HFF-Myc (cell line): ENCODE results near the gene KLKB1.
"Not testable (repeated sequence)": the region's sequence is repeated elsewhere in the genome, so short reads cannot be mapped to it uniquely, and the experiment has no call there.

Experiments used
- DNase-seq: peaks from one replicate; pipeline ENCODE4 v3.0.0-alpha.2; 2011; ENCODE audit warnings: low read depth; ENCODE audit errors: extremely low read depth
- H3K4me3 ChIP-seq: replicated peaks from 2 replicates; pipeline ENCODE4 v1.5.1; 2011; ENCODE audit warnings: low read depth, mild to moderate bottlenecking, control low read depth, low read length
- CTCF ChIP-seq: IDR thresholded peaks from 2 replicates; pipeline ENCODE4 v1.5.1; 2012; ENCODE audit warnings: mild to moderate bottlenecking, low read depth, low read length, control low read depth; ENCODE audit errors: missing control alignments

KLKB1 gene

GRCh38 chr4:186264660-186265059 lies 37.4 kb downstream of the KLKB1 start:
- no peak overlapping the region for H3K4me3 ChIP-seq
- no peak for DNase-seq
- no peak for TF ChIP-seq CTCF

GRCh38 chr4:186265250-186265649 lies 37.9 kb downstream of the KLKB1 start:
- not testable (repeated sequence) for H3K4me3 ChIP-seq, DNase-seq

GRCh38 chr4:186265683-186266652 lies 38.7 kb downstream of the KLKB1 start, which contains the start of gene F11:
F11 (plus strand) TSS chr4:186266189; CDS start chr4:186267137, 948 bp downstream.
- no peak for TF ChIP-seq CTCF
- DNase-seq, result no peak
- no peak within 1 kb of the TSS for H3K4me3 ChIP-seq

GRCh38 chr4:186266729-186267456 lies 39.6 kb downstream of the KLKB1 start:
- no peak for DNase-seq
- no peak overlapping the region for H3K4me3 ChIP-seq
- TF ChIP-seq CTCF, result no peak

- DNase-seq, result no peak
- no peak for TF ChIP-seq CTCF
- H3K4me3 ChIP-seq, result no peak overlapping the region
Measured at GRCh38 chr4:186271081-186271678, 43.9 kb downstream of the KLKB1 start.

- H3K4me3 ChIP-seq, result no peak overlapping the region
- no peak for TF ChIP-seq CTCF
- no peak for DNase-seq
Measured at GRCh38 chr4:186272699-186273391, 45.5 kb downstream of the KLKB1 start.

GRCh38 chr4:186273392-186273789 lies 46.1 kb downstream of the KLKB1 start:
- not testable (repeated sequence) for DNase-seq

More at GRCh38 chr4:186273392-186273789, 46.1 kb downstream of the KLKB1 start:
- not testable (repeated sequence) for H3K4me3 ChIP-seq
